HG03378 (cell line): ENCODE data around the gene CD2BP2.
"Not testable (repeated sequence)": the region's sequence is repeated elsewhere in the genome, so short reads cannot be mapped to it uniquely, and the experiment has no call there.

ENCODE experiments used
- ATAC-seq: cut with Tn5 transposase; IDR thresholded peaks from one replicate; pipeline ENCODE4 v1.9.1; 2021; ENCODE audit warnings: mild to moderate bottlenecking, moderate library complexity; ENCODE audit not compliant: unreplicated experiment

CD2BP2 gene

DNA sequence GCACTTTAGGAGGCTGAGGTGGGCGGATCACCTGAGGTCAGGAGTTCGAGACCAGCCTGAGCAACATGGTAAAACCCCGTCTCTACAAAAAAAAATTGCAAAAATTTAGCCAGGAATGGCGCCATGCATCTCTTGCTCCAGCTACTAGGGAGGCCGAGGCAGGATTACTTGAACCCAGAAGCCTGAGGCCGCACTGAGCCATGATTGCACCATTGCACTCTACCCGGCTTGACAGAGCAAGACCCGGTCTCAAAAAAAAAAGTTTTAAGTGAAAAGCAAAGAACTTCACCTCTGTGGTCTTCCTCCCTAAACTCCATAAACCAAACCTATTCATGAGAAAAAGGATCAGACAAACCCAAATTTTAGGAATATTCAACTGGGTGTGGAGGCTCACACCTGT lies 7.0 kb downstream of the CD2BP2 start:
- no peak for ATAC-seq

- ATAC-seq = no peak
Observed at GRCh38 chr16:30346286-30346685, 8.8 kb downstream of the CD2BP2 start.

- ATAC-seq = not testable (repeated sequence)
Observed at GRCh38 chr16:30343491-30343820, 11.7 kb downstream of the CD2BP2 start.

DNA sequence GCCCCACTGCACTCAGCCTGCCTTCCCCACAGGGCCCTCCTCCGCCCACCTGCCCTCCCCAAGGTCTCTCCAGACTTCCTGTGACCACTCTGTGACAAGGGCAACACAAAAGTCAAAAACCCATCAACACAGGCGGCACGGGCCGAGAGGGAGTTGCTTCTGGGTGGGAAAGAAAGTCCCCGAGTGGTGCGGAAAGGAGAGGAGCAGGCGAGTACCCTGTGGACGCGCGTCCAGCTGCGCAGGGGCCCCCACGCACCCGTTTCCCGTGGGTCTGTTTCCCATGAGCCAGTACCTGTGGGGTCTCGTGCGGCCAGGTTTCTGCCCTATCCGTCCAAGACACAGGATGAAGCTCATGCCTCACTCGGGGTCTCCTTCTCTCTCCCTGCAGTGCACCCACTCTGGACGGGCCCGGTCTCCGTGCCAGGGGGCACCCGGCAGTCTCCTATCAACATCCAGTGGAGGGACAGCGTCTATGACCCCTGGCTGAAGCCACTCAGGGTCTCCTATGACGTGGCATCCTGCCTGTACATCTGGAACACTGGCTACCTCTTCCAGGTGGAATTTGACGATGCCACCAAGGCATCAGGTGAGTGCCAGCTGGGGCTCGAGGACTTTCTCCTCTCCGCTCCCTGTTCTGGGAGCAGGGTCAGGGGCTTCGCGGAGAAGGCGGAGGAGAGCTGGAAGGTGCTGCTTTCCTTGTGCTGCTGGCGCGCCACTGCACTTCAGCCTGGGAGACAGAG lies 12.2 kb downstream of the CD2BP2 start:
- no peak for ATAC-seq

GRCh38 chr16:30341971-30342370 lies 13.1 kb downstream of the CD2BP2 start:
- not testable (repeated sequence) for ATAC-seq

GRCh38 chr16:30340621-30341020 lies 14.5 kb downstream of the CD2BP2 start:
- no peak for ATAC-seq

- ATAC-seq = not testable (repeated sequence)
Observed at GRCh38 chr16:30338715-30339114, 16.4 kb downstream of the CD2BP2 start.

DNA sequence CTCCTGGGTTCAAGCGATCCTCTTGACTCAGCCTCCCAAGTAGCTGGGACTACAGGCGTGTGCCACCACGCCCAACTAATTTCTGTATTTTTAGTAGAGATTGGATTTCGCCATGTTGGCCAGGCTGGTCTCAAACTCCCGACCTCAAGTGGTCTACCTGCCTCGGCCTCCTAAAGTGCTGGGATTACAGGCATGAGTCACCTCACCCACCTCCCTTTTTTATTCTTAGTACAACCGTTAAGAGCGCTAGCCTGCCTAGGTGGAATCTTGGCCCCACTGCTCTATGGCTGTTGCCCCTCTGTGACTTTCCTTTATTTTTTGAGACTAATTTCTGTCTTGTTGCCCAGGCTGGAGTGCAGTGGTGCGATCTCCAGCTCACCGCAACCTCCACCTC lies 17.1 kb downstream of the CD2BP2 start:
- ATAC-seq = not testable (repeated sequence)

DNA sequence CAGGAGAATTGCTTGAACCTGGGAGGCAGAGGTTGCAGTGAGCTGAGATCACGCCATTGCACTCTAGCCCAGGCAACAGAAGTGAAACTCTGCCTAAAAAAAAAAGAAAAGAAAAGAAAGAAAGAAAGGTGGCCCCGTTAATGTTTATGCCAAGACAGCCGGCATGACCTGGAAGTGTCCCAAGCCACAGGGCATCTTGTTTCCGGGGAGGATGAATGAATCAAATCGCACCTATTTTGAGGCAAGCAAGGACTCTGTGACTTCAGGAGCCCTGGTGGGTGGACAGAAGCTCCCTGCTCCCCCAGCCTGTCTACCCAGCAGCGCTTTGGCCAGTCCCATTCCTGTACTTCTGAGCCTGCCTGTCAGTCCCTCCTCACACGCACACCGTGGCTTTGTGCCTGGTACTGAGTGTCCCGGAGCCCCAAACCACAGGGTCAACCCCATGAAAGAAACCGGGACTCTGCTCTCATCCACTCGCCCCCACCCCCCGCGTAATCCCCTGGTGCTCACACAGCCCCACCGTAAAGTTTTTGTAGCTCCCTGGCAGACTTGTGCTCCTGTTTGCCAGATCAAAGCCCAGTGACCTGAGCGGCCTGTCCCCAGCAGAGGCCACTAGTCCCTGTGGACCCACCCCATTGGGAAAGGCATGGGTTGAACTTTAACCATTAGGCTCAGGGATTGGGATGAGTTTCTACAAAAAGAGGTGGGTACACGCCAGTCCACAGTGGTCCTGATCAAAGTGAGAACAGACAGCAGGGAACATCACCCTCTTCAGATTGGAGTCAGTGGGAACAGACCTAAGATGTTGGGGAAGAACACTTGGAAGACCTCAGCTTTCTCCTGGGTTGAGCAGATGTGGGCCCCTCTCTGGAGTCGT lies 19.3 kb downstream of the CD2BP2 start:
- ATAC-seq = peak; percentile 18

DNA sequence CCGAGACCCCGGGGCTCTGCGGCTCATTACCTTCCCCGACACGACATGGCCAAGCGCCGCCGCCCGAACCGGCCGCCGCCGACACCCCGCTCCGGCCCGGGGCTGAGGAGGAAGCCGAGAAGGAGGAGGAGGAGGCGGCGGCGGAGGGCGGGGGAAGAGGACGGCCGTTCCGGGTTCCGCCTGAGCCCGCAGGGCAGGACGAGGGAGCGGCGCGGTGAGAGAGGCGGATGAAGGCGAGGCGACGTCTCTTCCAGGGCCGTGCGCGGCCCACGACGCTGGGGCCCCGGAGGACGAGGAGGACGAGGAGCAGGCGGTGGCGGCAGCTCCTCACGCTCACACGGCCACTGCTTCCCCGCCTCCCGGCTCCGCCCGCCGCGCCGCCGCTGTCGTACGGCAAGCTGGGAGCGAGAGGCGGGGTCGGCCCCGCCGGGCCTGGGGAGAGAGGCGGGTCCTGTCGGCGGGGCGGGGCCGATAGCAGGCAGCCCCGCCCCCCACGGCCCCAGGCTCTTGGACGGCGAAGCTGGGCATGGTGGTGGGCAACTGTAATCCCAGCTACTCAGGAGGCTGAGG lies 20.0 kb downstream of the CD2BP2 start:
- ATAC-seq = peak; percentile 44

DNA sequence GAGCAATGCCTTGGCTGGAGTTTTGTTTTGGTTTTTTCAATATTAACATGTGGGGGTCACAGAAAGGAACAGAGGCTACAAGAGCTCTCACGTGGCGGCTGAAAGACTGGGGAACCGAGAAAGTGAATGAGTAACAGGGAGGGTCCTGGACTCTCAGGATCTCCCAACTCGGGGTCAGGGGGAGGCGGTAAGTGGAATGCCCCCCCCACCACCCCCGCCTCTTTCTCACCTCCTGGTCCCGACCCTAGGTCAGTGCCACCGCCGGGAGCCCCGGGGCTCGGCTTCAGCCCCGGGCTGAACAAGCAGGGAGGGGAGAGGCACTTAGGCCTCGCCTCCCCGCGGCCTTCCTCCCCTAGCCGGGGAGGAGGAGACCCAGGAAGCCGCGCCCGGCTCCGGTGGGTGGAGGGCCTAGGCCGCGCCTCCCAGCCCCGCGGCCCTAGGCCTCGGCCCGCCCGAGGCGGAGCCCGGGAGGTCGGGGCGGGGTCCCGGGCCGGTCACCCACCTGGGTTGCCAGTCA lies 20.6 kb downstream of the CD2BP2 start:
- peak; percentile 58 for ATAC-seq

GRCh38 chr16:30324220-30324619 lies 30.9 kb downstream of the CD2BP2 start:
- not testable (repeated sequence) for ATAC-seq

DNA sequence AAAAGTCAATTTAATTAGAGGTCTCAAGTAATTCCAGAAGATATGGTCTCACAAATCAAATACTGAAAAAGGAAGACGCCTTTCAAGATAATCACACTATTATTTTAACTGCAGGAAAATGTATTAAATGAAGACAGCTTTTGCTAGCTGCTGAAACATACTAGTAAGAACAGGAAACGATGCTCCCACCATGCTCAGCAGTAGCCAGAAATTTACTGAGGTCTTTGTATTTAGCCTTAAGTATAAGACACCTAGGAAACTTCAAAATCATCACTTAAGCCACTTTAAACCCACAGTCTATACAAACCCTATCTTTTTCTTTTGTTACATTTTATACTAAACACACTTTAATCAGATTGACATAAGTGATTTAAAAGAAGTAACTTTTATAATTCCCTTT lies 36.5 kb downstream of the CD2BP2 start:
- not testable (repeated sequence) for ATAC-seq

- ATAC-seq = not testable (repeated sequence)
Observed at GRCh38 chr16:30310937-30311336, 44.2 kb downstream of the CD2BP2 start.

GRCh38 chr16:30309255-30309654 lies 45.9 kb downstream of the CD2BP2 start:
- ATAC-seq = not testable (repeated sequence)
